HepG2 (cell line): ENCODE data around the gene PRR5L. TPM values are rescaled to one million over a fixed set of nuclear protein-coding genes. Genes with fewer than 3 reads are reported as not detected.

Experiments
- BORCS8-MEF2B ChIP-seq: sonication (generic); formaldehyde crosslinking; IDR thresholded peaks from 2 replicates; pipeline ENCODE4 v1.8.0; 2022; ENCODE audit warnings: mild to moderate bottlenecking, missing genetic modification reagents
- ETV5 ChIP-seq: IDR thresholded peaks from 2 replicates; pipeline ENCODE4 v1.6.1; 2018; ENCODE audit warnings: missing biosample characterization, missing genetic modification reagents, inconsistent platforms, borderline replicate concordance
- GABPA ChIP-seq, 2 experiments: IDR thresholded peaks; 2 replicates each; pipeline ENCODE4 v1.6.1; 2011 to 2016; ENCODE audit warnings: low read depth in 2 of 2, low read length in 1 of 2, missing biosample characterization in 1 of 2, missing genetic modification characterization in 1 of 2
- HDAC1 ChIP-seq: sonication (generic); formaldehyde crosslinking; IDR thresholded peaks from 2 replicates; pipeline ENCODE4 v1.5.1; 2020; ENCODE audit warnings: mild to moderate bottlenecking, missing genetic modification reagents
- HNRNPUL1 ChIP-seq: fragments of 200-400 bp; formaldehyde crosslinking; IDR thresholded peaks from 2 replicates; pipeline ENCODE4 v1.6.1; 2017; ENCODE audit warnings: low read depth, mild to moderate bottlenecking, low read length, moderate library complexity
- IKZF4 ChIP-seq: sonication (generic); formaldehyde crosslinking; IDR thresholded peaks from 2 replicates; pipeline ENCODE4 v1.5.1; 2020; ENCODE audit warnings: borderline replicate concordance, mild to moderate bottlenecking, low read depth, missing genetic modification reagents; ENCODE audit errors: not compliant biosample characterization
- MXD4 ChIP-seq: IDR thresholded peaks from 2 replicates; pipeline ENCODE4 v1.6.1; 2016; ENCODE audit warnings: mild to moderate bottlenecking, missing biosample characterization, missing genetic modification reagents
- NFATC3 ChIP-seq: sonication (generic); formaldehyde crosslinking; IDR thresholded peaks from 2 replicates; pipeline ENCODE4 v1.5.1; 2020; ENCODE audit warnings: mild to moderate bottlenecking, missing genetic modification reagents
- REXO4 ChIP-seq: sonication (generic); formaldehyde crosslinking; IDR thresholded peaks from 2 replicates; pipeline ENCODE4 v1.8.0; 2022; ENCODE audit warnings: missing genetic modification reagents, mild to moderate bottlenecking, borderline replicate concordance
- SIX1 ChIP-seq: sonication (generic); formaldehyde crosslinking; IDR thresholded peaks from 2 replicates; pipeline ENCODE4 v1.4.0; 2020; ENCODE audit warnings: missing genetic modification reagents, borderline replicate concordance
- ZNF292 ChIP-seq: sonication (generic); formaldehyde crosslinking; IDR thresholded peaks from 2 replicates; pipeline ENCODE4 v1.8.1; 2022; ENCODE audit warnings: mild to moderate bottlenecking, low read depth, missing genetic modification reagents, borderline replicate concordance
- ZSCAN30 ChIP-seq: sonication (generic); formaldehyde crosslinking; IDR thresholded peaks from 2 replicates; pipeline ENCODE4 v1.5.0; 2020; ENCODE audit warnings: mild to moderate bottlenecking, missing genetic modification reagents
- polyA plus RNA-seq, 8 experiments: library from polyadenylated mRNA; depleted of rRNA in 3 of 8; stranded (reverse) in 7 of 8; unstranded in 1 of 8; fragments of >200 nt; fragmentation: Illumina TruSeq in 4 of 8; extraction: Trizol in 4 of 8; gene quantifications; 2 replicates each; pipeline versions ENCODE4 v1.2.1 to v1.2.3, GENCODE V29; 2011 to 2016; ENCODE audit warnings: low read depth in 4 of 8, missing spikeins in 1 of 8, mixed read lengths in 1 of 8; ENCODE audit not compliant: insufficient read depth in 1 of 8
- total RNA-seq, 5 experiments: library from RNA; depleted of rRNA; stranded (reverse); fragments of >200 nt; fragmentation: Illumina TruSeq; extraction: Trizol; gene quantifications; 2 replicates each; pipeline ENCODE4 v1.2.3, GENCODE V29; 2016; ENCODE audit warnings: low read depth in 1 of 5
- TF ChIP-seq, protein P1 (sequence below): sonication (generic); formaldehyde crosslinking; IDR thresholded peaks from 2 replicates; pipeline ENCODE4 v1.5.0; 2020; ENCODE audit warnings: missing genetic modification reagents, mild to moderate bottlenecking, borderline replicate concordance
- TF ChIP-seq, protein P2 (sequence below): sonication (generic); formaldehyde crosslinking; IDR thresholded peaks from 2 replicates; pipeline ENCODE4 v1.4.0; 2020; ENCODE audit warnings: mild to moderate bottlenecking, missing genetic modification reagents, borderline replicate concordance
- TF ChIP-seq, protein P3 (sequence below): sonication (generic); formaldehyde crosslinking; IDR thresholded peaks from 2 replicates; pipeline ENCODE4 v1.5.1; 2020; ENCODE audit warnings: missing genetic modification reagents, mild to moderate bottlenecking, borderline replicate concordance
- TF ChIP-seq, protein P4 (sequence below): sonication (generic); formaldehyde crosslinking; IDR thresholded peaks from 2 replicates; pipeline ENCODE4 v1.5.1; 2020; ENCODE audit warnings: mild to moderate bottlenecking, missing genetic modification reagents, borderline replicate concordance

The PRR5L gene
- total and polyA plus RNA-seq, 2 of the 13 experiments (the other 11 are each of a cell fraction or from before 2014, with no cell fraction given): 0.16 TPM; not detected in 1

DNA sequence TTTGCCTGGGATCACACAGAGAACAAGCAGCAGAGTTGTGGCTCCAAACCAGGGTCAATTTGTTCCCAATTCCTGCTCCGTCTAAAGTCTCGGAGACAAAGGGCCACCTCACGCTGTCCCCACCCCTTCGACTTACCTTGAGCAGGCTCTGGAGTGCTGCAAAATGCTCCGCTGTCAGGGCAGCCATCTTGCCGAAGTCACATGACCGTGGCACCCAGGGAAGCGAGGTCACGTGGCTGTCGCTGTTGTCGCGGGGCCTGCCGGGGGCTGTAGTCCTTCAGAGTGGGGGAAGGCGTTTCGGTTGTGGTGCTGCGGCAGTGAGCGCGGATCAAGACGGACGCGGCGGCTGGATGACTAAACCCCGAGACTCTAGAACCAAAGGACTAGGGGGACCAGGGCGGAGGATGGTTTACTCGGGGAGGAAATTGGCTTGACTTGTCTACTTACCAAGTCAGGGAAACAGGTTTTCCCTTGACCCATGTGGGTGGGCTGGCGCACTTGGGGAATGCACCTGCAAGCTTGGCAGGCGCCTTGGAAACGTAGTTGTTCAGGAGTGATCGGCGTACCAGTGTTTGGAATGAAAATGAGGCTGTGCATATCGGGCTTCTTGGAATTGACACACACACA lies 6.7 kb upstream of the PRR5L start, which contains the start of gene COMMD9 (continued):
- TF ChIP-seq NFATC3 (CRISPR knock-in tag) (no peak), IKZF4 (CRISPR knock-in tag) (no peak), HDAC1 (peak; percentile 99), ZNF292 (CRISPR knock-in tag) (peak; percentile 35; the same call in 1 of the 2 replicates), ZSCAN30 (CRISPR knock-in tag) (no peak), BORCS8-MEF2B (no peak), MXD4 (CRISPR knock-in tag) (peak; percentile 94), SIX1 (CRISPR knock-in tag) (no peak), HNRNPUL1 (no peak), GABPA (IDR thresholded peaks at IDR 0.05; ENCODE audit: low read depth, low read length) (no peak), GABPA (CRISPR knock-in tag; IDR thresholded peaks at IDR 0.05; ENCODE audit: low read depth) (peak; percentile 68), REXO4 (CRISPR knock-in tag) (no peak), ETV5 (CRISPR knock-in tag) (no peak)
- TF ChIP-seq, protein P1, sequence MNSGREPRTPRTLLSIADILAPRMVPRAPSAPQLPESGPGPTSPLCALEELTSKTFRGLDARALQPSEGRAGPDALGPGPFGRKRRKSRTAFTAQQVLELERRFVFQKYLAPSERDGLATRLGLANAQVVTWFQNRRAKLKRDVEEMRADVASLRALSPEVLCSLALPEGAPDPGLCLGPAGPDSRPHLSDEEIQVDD: no peak
- TF ChIP-seq, protein P2, sequence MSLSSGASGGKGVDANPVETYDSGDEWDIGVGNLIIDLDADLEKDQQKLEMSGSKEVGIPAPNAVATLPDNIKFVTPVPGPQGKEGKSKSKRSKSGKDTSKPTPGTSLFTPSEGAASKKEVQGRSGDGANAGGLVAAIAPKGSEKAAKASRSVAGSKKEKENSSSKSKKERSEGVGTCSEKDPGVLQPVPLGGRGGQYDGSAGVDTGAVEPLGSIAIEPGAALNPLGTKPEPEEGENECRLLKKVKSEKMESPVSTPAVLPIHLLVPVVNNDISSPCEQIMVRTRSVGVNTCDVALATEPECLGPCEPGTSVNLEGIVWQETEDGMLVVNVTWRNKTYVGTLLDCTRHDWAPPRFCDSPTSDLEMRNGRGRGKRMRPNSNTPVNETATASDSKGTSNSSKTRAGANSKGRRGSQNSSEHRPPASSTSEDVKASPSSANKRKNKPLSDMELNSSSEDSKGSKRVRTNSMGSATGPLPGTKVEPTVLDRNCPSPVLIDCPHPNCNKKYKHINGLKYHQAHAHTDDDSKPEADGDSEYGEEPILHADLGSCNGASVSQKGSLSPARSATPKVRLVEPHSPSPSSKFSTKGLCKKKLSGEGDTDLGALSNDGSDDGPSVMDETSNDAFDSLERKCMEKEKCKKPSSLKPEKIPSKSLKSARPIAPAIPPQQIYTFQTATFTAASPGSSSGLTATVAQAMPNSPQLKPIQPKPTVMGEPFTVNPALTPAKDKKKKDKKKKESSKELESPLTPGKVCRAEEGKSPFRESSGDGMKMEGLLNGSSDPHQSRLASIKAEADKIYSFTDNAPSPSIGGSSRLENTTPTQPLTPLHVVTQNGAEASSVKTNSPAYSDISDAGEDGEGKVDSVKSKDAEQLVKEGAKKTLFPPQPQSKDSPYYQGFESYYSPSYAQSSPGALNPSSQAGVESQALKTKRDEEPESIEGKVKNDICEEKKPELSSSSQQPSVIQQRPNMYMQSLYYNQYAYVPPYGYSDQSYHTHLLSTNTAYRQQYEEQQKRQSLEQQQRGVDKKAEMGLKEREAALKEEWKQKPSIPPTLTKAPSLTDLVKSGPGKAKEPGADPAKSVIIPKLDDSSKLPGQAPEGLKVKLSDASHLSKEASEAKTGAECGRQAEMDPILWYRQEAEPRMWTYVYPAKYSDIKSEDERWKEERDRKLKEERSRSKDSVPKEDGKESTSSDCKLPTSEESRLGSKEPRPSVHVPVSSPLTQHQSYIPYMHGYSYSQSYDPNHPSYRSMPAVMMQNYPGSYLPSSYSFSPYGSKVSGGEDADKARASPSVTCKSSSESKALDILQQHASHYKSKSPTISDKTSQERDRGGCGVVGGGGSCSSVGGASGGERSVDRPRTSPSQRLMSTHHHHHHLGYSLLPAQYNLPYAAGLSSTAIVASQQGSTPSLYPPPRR: no peak
- TF ChIP-seq, protein P3, sequence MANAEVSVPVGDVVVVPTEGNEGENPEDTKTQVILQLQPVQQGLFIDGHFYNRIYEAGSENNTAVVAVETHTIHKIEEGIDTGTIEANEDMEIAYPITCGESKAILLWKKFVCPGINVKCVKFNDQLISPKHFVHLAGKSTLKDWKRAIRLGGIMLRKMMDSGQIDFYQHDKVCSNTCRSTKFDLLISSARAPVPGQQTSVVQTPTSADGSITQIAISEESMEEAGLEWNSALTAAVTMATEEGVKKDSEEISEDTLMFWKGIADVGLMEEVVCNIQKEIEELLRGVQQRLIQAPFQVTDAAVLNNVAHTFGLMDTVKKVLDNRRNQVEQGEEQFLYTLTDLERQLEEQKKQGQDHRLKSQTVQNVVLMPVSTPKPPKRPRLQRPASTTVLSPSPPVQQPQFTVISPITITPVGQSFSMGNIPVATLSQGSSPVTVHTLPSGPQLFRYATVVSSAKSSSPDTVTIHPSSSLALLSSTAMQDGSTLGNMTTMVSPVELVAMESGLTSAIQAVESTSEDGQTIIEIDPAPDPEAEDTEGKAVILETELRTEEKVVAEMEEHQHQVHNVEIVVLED: peak; percentile 66; the same call in 1 of the 2 replicates
- TF ChIP-seq, protein P4, sequence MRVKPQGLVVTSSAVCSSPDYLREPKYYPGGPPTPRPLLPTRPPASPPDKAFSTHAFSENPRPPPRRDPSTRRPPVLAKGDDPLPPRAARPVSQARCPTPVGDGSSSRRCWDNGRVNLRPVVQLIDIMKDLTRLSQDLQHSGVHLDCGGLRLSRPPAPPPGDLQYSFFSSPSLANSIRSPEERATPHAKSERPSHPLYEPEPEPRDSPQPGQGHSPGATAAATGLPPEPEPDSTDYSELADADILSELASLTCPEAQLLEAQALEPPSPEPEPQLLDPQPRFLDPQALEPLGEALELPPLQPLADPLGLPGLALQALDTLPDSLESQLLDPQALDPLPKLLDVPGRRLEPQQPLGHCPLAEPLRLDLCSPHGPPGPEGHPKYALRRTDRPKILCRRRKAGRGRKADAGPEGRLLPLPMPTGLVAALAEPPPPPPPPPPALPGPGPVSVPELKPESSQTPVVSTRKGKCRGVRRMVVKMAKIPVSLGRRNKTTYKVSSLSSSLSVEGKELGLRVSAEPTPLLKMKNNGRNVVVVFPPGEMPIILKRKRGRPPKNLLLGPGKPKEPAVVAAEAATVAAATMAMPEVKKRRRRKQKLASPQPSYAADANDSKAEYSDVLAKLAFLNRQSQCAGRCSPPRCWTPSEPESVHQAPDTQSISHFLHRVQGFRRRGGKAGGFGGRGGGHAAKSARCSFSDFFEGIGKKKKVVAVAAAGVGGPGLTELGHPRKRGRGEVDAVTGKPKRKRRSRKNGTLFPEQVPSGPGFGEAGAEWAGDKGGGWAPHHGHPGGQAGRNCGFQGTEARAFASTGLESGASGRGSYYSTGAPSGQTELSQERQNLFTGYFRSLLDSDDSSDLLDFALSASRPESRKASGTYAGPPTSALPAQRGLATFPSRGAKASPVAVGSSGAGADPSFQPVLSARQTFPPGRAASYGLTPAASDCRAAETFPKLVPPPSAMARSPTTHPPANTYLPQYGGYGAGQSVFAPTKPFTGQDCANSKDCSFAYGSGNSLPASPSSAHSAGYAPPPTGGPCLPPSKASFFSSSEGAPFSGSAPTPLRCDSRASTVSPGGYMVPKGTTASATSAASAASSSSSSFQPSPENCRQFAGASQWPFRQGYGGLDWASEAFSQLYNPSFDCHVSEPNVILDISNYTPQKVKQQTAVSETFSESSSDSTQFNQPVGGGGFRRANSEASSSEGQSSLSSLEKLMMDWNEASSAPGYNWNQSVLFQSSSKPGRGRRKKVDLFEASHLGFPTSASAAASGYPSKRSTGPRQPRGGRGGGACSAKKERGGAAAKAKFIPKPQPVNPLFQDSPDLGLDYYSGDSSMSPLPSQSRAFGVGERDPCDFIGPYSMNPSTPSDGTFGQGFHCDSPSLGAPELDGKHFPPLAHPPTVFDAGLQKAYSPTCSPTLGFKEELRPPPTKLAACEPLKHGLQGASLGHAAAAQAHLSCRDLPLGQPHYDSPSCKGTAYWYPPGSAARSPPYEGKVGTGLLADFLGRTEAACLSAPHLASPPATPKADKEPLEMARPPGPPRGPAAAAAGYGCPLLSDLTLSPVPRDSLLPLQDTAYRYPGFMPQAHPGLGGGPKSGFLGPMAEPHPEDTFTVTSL (CRISPR knock-in tag): no peak
